ENCODE data around the gene CADPS. TPM values are rescaled to one million over a fixed set of nuclear protein-coding genes. Genes with fewer than 3 reads are reported as not detected.

Gene CADPS
- polyA plus RNA-seq, 1 of the 3 experiments (the other 2 are of a cell fraction) = 5.8 TPM

DNA sequence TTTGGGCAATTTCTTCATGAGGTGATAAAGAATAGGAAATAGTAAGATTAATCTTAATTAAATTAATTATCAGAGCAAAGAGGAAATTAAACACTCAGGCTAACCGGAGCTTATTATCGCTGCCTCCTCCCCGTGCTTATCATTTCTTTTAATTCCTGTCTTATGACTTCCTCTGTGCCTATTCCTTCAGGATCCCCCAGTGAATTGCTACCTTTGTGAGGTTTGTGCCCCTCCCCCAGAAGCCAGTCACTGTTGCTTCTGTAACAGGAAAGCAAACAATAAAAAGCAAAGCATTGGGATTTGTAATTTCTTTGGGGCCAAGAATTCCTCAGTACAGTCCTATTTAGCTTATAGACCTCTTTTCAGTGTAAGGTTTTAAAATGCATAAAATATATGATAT, 164.5 kb downstream of the CADPS start:
- ChIA-PET CTCF (interaction anchor here (0.7 to 1.3 kb wide), 3 partner anchors 142 to 1107 kb away, joined by 3 to 4 read pairs (median 3); no protein-coding TSS in a partner anchor), POLR2A (no interaction called here)
- TF ChIP-seq TCF12 (IDR thresholded peaks at IDR 0.05) = no peak
- TF ChIP-seq TAF1 (IDR thresholded peaks at IDR 0.05; ENCODE audit: borderline replicate concordance, low read depth, low read length) = no peak
- no peak for TF ChIP-seq GATA2 (CRISPR knock-in tag; IDR thresholded peaks at IDR 0.05)
- no peak for TF ChIP-seq EZH2phosphoT487 (IDR thresholded peaks at IDR 0.05; ENCODE audit: borderline replicate concordance, low read depth)
- TF ChIP-seq YY1 (IDR thresholded peaks at IDR 0.05; ENCODE audit: low read depth) = no peak
- no peak for TF ChIP-seq MXI1 (IDR thresholded peaks at IDR 0.05; ENCODE audit: low read depth, low read length)
- TF ChIP-seq SIN3A (IDR thresholded peaks at IDR 0.05; ENCODE audit: borderline replicate concordance, low read depth, low read length) = no peak
- no peak for TF ChIP-seq GABPA (IDR thresholded peaks at IDR 0.05; ENCODE audit: low read depth)
- no peak for TF ChIP-seq FOXJ3 (CRISPR knock-in tag; IDR thresholded peaks at IDR 0.05)
- no peak for TF ChIP-seq JUND (IDR thresholded peaks at IDR 0.05)
- TF ChIP-seq, protein P1, sequence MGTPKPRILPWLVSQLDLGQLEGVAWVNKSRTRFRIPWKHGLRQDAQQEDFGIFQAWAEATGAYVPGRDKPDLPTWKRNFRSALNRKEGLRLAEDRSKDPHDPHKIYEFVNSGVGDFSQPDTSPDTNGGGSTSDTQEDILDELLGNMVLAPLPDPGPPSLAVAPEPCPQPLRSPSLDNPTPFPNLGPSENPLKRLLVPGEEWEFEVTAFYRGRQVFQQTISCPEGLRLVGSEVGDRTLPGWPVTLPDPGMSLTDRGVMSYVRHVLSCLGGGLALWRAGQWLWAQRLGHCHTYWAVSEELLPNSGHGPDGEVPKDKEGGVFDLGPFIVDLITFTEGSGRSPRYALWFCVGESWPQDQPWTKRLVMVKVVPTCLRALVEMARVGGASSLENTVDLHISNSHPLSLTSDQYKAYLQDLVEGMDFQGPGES (IDR thresholded peaks at IDR 0.05; ENCODE audit: low read depth, low read length) = no peak
- no peak for TF ChIP-seq RCOR1 (IDR thresholded peaks at IDR 0.05; ENCODE audit: low read length)
- no peak for TF ChIP-seq CTCF (IDR thresholded peaks at IDR 0.05)
- TF ChIP-seq CHD2 (IDR thresholded peaks at IDR 0.05; ENCODE audit: low read length, partially characterized antibody) = no peak
- TF ChIP-seq, protein P2, sequence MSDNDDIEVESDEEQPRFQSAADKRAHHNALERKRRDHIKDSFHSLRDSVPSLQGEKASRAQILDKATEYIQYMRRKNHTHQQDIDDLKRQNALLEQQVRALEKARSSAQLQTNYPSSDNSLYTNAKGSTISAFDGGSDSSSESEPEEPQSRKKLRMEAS (IDR thresholded peaks at IDR 0.05; ENCODE audit: low read depth) = no peak
- no peak for TF ChIP-seq ELF1 (IDR thresholded peaks at IDR 0.05)

More for the DNA sequence above, 164.5 kb downstream of the CADPS start:
- Histone ChIP-seq H3K9me3 (no peaks in the 10 kb centered on the region), H2AFZ (ENCODE audit: low read depth) (no peak overlapping the region), H4K20me1 (ENCODE audit: insufficient read depth) (no peaks in the 10 kb centered on the region), H3F3A (replicated peaks; ENCODE audit: insufficient read depth) (no peaks in the 10 kb centered on the region), H3K9me2 (no peaks in the 10 kb centered on the region), H3K79me2 (ENCODE audit: insufficient read depth) (no peaks in the 10 kb centered on the region), H3K27me3 (ENCODE audit: insufficient read depth) (no peaks in the 10 kb centered on the region), H3K4me1 (ENCODE audit: control insufficient read depth in 1 of 2, insufficient read depth in 2 of 2, low read depth in 1 of 2, low read length in 1 of 2) (no peaks in the 10 kb centered on the region; a peak in 2 of 4 replicates), H3K4me3 (ENCODE audit: low read depth in 2 of 2, low read length in 1 of 2) (no peak overlapping the region), H3K4me2 (no peak overlapping the region), H3K36me3 (replicated peaks in 1 of 2; ENCODE audit: control insufficient read depth in 1 of 2, insufficient read depth in 2 of 2, low read length in 1 of 2) (no peaks in the 10 kb centered on the region), H3K9ac (no peak overlapping the region), H3K27ac (ENCODE audit: low read depth in 2 of 2, low read length in 1 of 2) (no peak overlapping the region)
- 96% methylated on average over 3 of the region's 3 CpGs for WGBS (ENCODE audit: low lambda C conversion rate)
- DNase-seq = no peak

Data from SK-N-SH (cell line).